ENCODE results near the gene TGFBR2.

Gene TGFBR2

GRCh38 chr3:30611613-30612436 is 5.4 kb downstream of the TGFBR2 start:
- in situ Hi-C loops (cut with HindIII; ENCODE audit: low sequenced_read_pairs): no loop called here
- DNase-seq (ENCODE audit: low read depth): no peak
- no peak for TF ChIP-seq CTCF (IDR thresholded peaks at IDR 0.05; ENCODE audit: low read depth, low read length, missing control alignments)
- no peak overlapping the region for H3K4me3 ChIP-seq (ENCODE audit: low read depth, low read length)

- no peak for TF ChIP-seq CTCF (IDR thresholded peaks at IDR 0.05; ENCODE audit: low read depth, low read length, missing control alignments)
- in situ Hi-C loops (cut with HindIII; ENCODE audit: low sequenced_read_pairs): no loop called here
- no peak overlapping the region for H3K4me3 ChIP-seq (ENCODE audit: low read depth, low read length)
- no peak for DNase-seq (ENCODE audit: low read depth)
These were observed 6.2 kb downstream of the TGFBR2 start for GRCh38 chr3:30612437-30613132.

GRCh38 chr3:30613133-30613825 is 6.9 kb downstream of the TGFBR2 start:
- no peak overlapping the region for H3K4me3 ChIP-seq (ENCODE audit: low read depth, low read length)
- in situ Hi-C loops (cut with HindIII; ENCODE audit: low sequenced_read_pairs): no loop called here
- TF ChIP-seq CTCF (IDR thresholded peaks at IDR 0.05; ENCODE audit: low read depth, low read length, missing control alignments): no peak
- no peak for DNase-seq (ENCODE audit: low read depth)

- TF ChIP-seq CTCF (IDR thresholded peaks at IDR 0.05; ENCODE audit: low read depth, low read length, missing control alignments): no peak
- no peak for DNase-seq (ENCODE audit: low read depth)
- in situ Hi-C loops (cut with HindIII; ENCODE audit: low sequenced_read_pairs): no loop called here
- no peak overlapping the region for H3K4me3 ChIP-seq (ENCODE audit: low read depth, low read length)
These were observed 8.0 kb downstream of the TGFBR2 start for GRCh38 chr3:30614373-30614772.

- H3K4me3 ChIP-seq (ENCODE audit: low read depth, low read length): no peak overlapping the region
- in situ Hi-C loops (cut with HindIII; ENCODE audit: low sequenced_read_pairs): no loop called here
- no peak for DNase-seq (ENCODE audit: low read depth)
- no peak for TF ChIP-seq CTCF (IDR thresholded peaks at IDR 0.05; ENCODE audit: low read depth, low read length, missing control alignments)
These were observed 8.5 kb downstream of the TGFBR2 start for GRCh38 chr3:30614943-30615342.

GRCh38 chr3:30615615-30616346 is 9.4 kb downstream of the TGFBR2 start:
- TF ChIP-seq CTCF (IDR thresholded peaks at IDR 0.05; ENCODE audit: low read depth, low read length, missing control alignments): no peak
- in situ Hi-C loops (cut with HindIII; ENCODE audit: low sequenced_read_pairs): no loop called here
- H3K4me3 ChIP-seq (ENCODE audit: low read depth, low read length): no peak overlapping the region
- DNase-seq (ENCODE audit: low read depth): no peak
